OCI-LY1 (cell line): ENCODE measurements around the gene TEX26.

ENCODE experiments used
- CTCF ChIP-seq: fragments of 200-600 bp; sonication (generic), shearing (Covaris generic); IDR thresholded peaks from 2 replicates; pipeline ENCODE4 v1.5.1; 2017; ENCODE audit warnings: mild to moderate bottlenecking, antibody characterized with exemption, low read length, moderate library complexity, mixed read lengths
- EZH2 ChIP-seq: fragments of 200-600 bp; sonication (generic), shearing (Covaris generic); IDR thresholded peaks from 2 replicates; pipeline ENCODE4 v1.8.0; 2017; ENCODE audit warnings: borderline replicate concordance, mixed run types, mild to moderate bottlenecking, antibody characterized with exemption, low read length, moderate library complexity, mixed read lengths

DNA sequence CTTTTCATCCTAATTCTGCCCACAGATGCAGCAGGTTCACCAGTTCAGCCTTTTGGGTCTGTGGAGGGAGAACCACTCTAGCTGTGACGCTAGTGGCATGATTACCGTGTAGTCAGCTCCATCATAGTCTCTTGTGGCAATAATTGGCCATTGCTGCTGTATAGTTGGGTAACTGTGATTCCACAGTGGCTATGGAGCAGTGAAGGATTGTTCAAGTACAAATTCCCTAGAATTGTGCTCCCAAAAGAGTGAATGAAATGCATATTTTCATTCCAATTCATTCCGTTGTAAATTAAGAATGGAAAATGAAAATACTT, 856 bp downstream of the TEX26 start:
- TF ChIP-seq CTCF (no peak), EZH2 (no peak)
